ENCODE data around the gene KIF21A. TPM values are rescaled to one million over a fixed set of nuclear protein-coding genes. Genes with fewer than 3 reads are reported as not detected.

The KIF21A gene, protein sequence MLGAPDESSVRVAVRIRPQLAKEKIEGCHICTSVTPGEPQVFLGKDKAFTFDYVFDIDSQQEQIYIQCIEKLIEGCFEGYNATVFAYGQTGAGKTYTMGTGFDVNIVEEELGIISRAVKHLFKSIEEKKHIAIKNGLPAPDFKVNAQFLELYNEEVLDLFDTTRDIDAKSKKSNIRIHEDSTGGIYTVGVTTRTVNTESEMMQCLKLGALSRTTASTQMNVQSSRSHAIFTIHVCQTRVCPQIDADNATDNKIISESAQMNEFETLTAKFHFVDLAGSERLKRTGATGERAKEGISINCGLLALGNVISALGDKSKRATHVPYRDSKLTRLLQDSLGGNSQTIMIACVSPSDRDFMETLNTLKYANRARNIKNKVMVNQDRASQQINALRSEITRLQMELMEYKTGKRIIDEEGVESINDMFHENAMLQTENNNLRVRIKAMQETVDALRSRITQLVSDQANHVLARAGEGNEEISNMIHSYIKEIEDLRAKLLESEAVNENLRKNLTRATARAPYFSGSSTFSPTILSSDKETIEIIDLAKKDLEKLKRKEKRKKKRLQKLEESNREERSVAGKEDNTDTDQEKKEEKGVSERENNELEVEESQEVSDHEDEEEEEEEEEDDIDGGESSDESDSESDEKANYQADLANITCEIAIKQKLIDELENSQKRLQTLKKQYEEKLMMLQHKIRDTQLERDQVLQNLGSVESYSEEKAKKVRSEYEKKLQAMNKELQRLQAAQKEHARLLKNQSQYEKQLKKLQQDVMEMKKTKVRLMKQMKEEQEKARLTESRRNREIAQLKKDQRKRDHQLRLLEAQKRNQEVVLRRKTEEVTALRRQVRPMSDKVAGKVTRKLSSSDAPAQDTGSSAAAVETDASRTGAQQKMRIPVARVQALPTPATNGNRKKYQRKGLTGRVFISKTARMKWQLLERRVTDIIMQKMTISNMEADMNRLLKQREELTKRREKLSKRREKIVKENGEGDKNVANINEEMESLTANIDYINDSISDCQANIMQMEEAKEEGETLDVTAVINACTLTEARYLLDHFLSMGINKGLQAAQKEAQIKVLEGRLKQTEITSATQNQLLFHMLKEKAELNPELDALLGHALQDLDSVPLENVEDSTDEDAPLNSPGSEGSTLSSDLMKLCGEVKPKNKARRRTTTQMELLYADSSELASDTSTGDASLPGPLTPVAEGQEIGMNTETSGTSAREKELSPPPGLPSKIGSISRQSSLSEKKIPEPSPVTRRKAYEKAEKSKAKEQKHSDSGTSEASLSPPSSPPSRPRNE (N-terminal part only)
- total RNA-seq = 9.3 and 12.1 TPM in 2 replicates

GRCh38 chr12:39443081-39443928 lies at the start of gene KIF21A:
Gene KIF21A (minus strand): TSS chr12:39443120. CDS start chr12:39442970, 150 bp downstream.

Other genes with a start within 250 kb of the KIF21A start
- under 0.01 and 0.25 TPM in 2 replicates for gene ABCD2, start 176.7 kb upstream of the KIF21A start, total RNA-seq